Activated B cell treated with CpG ODN at 0.5 μM for 24 hours (primary cell): ENCODE data around the gene ST6GAL1. TPM values are rescaled to one million over a fixed set of nuclear protein-coding genes. Genes with fewer than 3 reads are reported as not detected.
"Not testable (repeated sequence)": the region's sequence is repeated elsewhere in the genome, so short reads cannot be mapped to it uniquely, and the experiment has no call there.

Experiments used
- ATAC-seq: fragments of 200-7000 bp; cut with Tn5 transposase; one replicate; pipeline ENCODE4 v1.10.0; 2021; ENCODE audit warnings: low read depth, mild to moderate bottlenecking, moderate library complexity
- CTCF ChIA-PET: fragments of 350-600 bp; sonication (Branson Sonifier 250); formaldehyde crosslinking; loops from one replicate; lab custom pipeline; 2021; ENCODE audit warnings: antibody characterized with exemption; lab: Charles Lee
- POLR2A ChIA-PET: fragments of 350-600 bp; sonication (Branson Sonifier 250); formaldehyde crosslinking; loops from one replicate; lab custom pipeline; 2021; ENCODE audit warnings: antibody characterized with exemption; lab: Charles Lee
- DNase-seq: peaks from one replicate; pipeline ENCODE4 v3.0.0; 2022
- H3K27ac Mint-ChIP-seq: one replicate; pipeline ENCODE4 v1.8.0; 2020; ENCODE audit warnings: mixed read lengths
- H3K27me3 Mint-ChIP-seq: one replicate; pipeline ENCODE4 v1.8.0; 2021; ENCODE audit warnings: mixed read lengths
- H3K36me3 Mint-ChIP-seq: one replicate; pipeline ENCODE4 v1.8.0; 2021; ENCODE audit warnings: low read depth, mixed read lengths
- H3K4me1 Mint-ChIP-seq: one replicate; pipeline ENCODE4 v1.8.0; 2021; ENCODE audit warnings: mixed read lengths
- H3K4me3 Mint-ChIP-seq: one replicate; pipeline ENCODE4 v1.8.0; 2020; ENCODE audit warnings: mild to moderate bottlenecking, mixed read lengths
- H3K9me3 Mint-ChIP-seq: one replicate; pipeline ENCODE4 v1.8.0; 2020; ENCODE audit warnings: mixed read lengths
- intact Hi-C: fragments of 100-400 bp; cut with micrococcal nuclease; formaldehyde crosslinking; loops from one replicate; pipeline ENCODE4 v1.15.1; 2024
- total RNA-seq: library from RNA; stranded (reverse); gene quantifications from 2 replicates; pipeline ENCODE4 v1.2.3, GENCODE V29; 2022
- TF ChIP-seq, protein P1 (sequence below): fragments of 200-600 bp; IDR thresholded peaks from one replicate; pipeline ENCODE4 v1.8.0; 2022; ENCODE audit warnings: antibody characterized with exemption, mild to moderate bottlenecking

The ST6GAL1 gene
- total RNA-seq, 1 donor from 2014 or later, result 328 TPM

DNA sequence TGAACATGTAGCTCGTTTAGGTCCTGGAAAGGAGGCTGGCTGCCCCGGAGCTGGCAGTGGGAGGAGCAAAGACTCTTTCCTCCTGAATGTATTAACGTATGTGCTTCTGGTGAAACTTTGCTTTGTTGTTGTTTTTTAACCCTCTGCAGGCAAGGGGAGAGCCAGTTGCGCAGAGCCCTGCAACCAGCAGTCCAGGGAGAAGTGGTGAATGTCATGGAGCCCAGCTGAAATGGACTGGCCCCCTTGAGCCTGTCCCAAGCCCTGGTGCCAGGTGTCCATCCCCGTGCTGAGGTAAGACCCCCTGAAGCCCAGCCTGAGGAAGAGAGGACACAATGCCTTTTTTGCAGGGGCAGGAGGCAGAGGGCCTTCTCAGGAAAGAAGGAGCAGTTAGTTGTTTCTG is 33.3 kb downstream of the ST6GAL1 start:
- DNase-seq (no peak), ATAC-seq (no peak)
- Mint-ChIP-seq H3K36me3 (peaks cover 59% of the 10 kb centered on the region), H3K9me3 (no peaks in the 10 kb centered on the region), H3K27ac (peak overlapping the region; percentile 73), H3K4me1 (peaks cover 67% of the 10 kb centered on the region), H3K4me3 (no peak overlapping the region), H3K27me3 (no peaks in the 10 kb centered on the region)
- POLR2A ChIA-PET, result interaction anchor here (1.0 kb wide), 1 partner anchor 11 kb away, joined by 3 read pairs; no protein-coding TSS in a partner anchor
- intact Hi-C loops, result no loop called here
- CTCF ChIA-PET, result no interaction called here
- TF ChIP-seq, protein P1, sequence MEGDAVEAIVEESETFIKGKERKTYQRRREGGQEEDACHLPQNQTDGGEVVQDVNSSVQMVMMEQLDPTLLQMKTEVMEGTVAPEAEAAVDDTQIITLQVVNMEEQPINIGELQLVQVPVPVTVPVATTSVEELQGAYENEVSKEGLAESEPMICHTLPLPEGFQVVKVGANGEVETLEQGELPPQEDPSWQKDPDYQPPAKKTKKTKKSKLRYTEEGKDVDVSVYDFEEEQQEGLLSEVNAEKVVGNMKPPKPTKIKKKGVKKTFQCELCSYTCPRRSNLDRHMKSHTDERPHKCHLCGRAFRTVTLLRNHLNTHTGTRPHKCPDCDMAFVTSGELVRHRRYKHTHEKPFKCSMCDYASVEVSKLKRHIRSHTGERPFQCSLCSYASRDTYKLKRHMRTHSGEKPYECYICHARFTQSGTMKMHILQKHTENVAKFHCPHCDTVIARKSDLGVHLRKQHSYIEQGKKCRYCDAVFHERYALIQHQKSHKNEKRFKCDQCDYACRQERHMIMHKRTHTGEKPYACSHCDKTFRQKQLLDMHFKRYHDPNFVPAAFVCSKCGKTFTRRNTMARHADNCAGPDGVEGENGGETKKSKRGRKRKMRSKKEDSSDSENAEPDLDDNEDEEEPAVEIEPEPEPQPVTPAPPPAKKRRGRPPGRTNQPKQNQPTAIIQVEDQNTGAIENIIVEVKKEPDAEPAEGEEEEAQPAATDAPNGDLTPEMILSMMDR, result no peak

DNA sequence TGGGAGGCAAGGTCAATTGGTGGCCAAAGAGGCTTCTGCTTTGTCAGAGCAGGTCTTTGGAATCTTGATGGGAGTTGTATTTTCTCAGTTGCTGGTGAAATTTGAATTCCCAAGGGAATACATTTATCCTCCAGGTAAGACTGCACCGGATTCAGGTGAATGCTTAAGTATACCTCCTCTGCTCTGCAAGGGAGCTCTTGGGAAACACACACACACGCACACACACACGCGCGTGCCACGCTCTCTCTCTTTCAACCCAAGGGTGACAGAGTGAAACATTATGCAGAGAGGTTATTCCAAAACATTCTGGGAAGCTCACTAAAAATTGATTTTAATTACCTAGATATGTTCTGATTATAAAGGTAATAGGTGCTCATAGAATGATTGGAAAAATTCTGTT is 33.7 kb downstream of the ST6GAL1 start:
- intact Hi-C loops, result no loop called here
- H3K9me3 Mint-ChIP-seq, result no peaks in the 10 kb centered on the region
- peak overlapping the region; percentile 73 for H3K27ac Mint-ChIP-seq
- POLR2A ChIA-PET, result no interaction called here
- H3K36me3 Mint-ChIP-seq, result peaks cover 58% of the 10 kb centered on the region
- ATAC-seq (no peak), DNase-seq (no peak)
- no peak overlapping the region for H3K4me3 Mint-ChIP-seq
- TF ChIP-seq, protein P1, result no peak
- H3K27me3 Mint-ChIP-seq, result no peaks in the 10 kb centered on the region
- CTCF ChIA-PET, result interaction anchor here (0.7 kb wide), 1 partner anchor 67 kb away, joined by 3 read pairs; no protein-coding TSS in a partner anchor
- H3K4me1 Mint-ChIP-seq, result peaks cover 66% of the 10 kb centered on the region

DNA sequence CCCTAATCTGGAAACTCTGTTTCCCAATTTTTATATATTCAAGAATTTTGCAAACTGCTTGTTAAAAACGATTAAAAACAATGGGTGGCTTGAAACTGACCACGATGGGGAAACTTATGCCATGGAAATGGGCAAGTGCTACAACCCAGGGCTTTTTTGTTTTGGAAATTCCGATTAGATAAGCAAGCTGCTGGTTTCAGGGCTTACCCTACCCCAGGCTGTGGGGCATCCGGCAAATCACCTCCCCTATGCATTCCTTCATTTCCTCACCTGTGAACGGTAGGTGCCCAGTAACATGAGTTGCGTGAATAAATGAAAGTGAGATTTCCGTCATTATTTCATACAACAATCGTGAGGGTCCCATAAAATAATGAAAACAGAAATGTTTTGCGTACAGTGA is 34.3 kb downstream of the ST6GAL1 start:
- H3K27ac Mint-ChIP-seq, result peak overlapping the region; percentile 86
- peaks cover 63% of the 10 kb centered on the region for H3K36me3 Mint-ChIP-seq
- H3K27me3 Mint-ChIP-seq, result no peaks in the 10 kb centered on the region
- ChIA-PET POLR2A (interaction anchor here (1.3 kb wide), 1 partner anchor 35 kb away, joined by 3 read pairs; no protein-coding TSS in a partner anchor), CTCF (interaction anchor here (0.7 kb wide), 1 partner anchor 66 kb away, joined by 3 read pairs; no protein-coding TSS in a partner anchor)
- H3K9me3 Mint-ChIP-seq, result no peaks in the 10 kb centered on the region
- intact Hi-C loops, result no loop called here
- ATAC-seq, result no peak
- DNase-seq, result no peak
- TF ChIP-seq, protein P1, result no peak
- H3K4me3 Mint-ChIP-seq, result no peak overlapping the region
- H3K4me1 Mint-ChIP-seq, result peaks cover 64% of the 10 kb centered on the region

DNA sequence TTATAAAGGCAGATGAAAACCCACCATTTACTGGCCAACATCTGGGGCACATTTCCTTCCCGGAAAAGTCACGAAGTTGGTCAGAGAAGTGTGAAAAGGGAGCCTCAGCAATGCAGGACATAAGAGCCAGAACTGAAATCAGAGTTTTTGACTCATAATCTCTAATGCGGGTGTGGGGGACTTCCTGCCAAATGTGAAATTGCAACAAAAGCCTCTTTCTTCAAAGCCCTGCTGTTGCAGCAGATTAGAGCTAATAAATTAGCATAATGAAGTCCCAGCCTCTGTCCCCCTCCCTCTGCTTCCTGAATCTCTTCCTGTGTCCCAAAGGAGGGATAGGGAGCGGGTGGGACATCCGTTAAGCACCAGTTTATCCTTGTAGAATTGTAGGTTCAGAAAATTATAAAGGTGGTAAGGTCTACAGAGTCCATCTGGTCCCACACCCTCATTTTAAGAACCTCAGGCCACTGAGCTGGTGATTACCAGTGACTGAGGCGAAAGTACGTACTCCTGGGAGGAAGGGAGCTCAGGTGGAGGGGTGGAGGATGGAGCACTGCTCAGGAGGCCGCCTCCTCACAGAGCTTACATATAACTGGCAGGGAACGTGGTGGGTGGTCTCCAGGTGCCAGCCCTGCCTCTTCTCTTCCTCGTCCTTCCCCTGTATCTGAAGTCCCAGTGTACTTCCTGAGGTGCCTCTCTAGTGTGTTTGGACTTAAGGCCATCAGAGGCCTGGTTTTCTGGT is 35.0 kb downstream of the ST6GAL1 start:
- H3K27me3 Mint-ChIP-seq, result no peaks in the 10 kb centered on the region
- H3K27ac Mint-ChIP-seq, result peak overlapping the region; percentile 86
- peaks cover 61% of the 10 kb centered on the region for H3K4me1 Mint-ChIP-seq
- ChIA-PET POLR2A (interaction anchor here (1.2 to 1.3 kb wide), 2 partner anchors 16 to 34 kb away, joined by 3 read pairs; no protein-coding TSS in a partner anchor), CTCF (no interaction called here)
- DNase-seq (no peak), ATAC-seq (no peak)
- H3K9me3 Mint-ChIP-seq, result no peaks in the 10 kb centered on the region
- H3K4me3 Mint-ChIP-seq, result no peak overlapping the region
- intact Hi-C loops, result no loop called here
- peaks cover 68% of the 10 kb centered on the region for H3K36me3 Mint-ChIP-seq
- TF ChIP-seq, protein P1, result no peak

- intact Hi-C loops, result no loop called here
- DNase-seq (no peak), ATAC-seq (no peak)
- Mint-ChIP-seq H3K4me1 (peaks cover 59% of the 10 kb centered on the region), H3K36me3 (peaks cover 79% of the 10 kb centered on the region), H3K9me3 (no peaks in the 10 kb centered on the region), H3K4me3 (no peak overlapping the region), H3K27me3 (no peaks in the 10 kb centered on the region), H3K27ac (peak overlapping the region; percentile 86)
- ChIA-PET POLR2A (interaction anchor here (1.0 to 1.5 kb wide), 2 partner anchors 18 to 35 kb away, joined by 3 to 4 read pairs; no protein-coding TSS in a partner anchor), CTCF (no interaction called here)
- TF ChIP-seq, protein P1, result no peak
Measured at GRCh38 chr3:186966406-186966805, 36.1 kb downstream of the ST6GAL1 start.

DNA sequence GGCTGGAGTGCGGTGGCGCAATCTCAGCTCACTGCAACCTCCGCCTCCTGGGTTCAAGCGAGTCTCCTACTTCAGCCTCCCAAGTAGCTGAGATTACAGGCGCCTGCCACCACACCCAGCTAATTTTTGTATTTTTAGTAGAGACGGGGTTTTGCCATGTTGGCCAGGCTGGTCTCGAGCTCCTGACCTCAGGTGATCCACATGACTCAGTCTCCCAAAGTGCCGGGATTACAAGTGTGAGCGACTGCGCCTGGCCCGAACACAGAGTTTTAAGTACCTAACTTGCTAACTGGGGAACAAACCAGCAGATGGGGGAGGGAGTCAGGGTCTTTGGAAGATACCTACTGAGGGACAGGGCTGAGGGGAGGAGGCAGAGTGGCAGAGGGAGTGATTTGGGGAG is 36.9 kb downstream of the ST6GAL1 start:
- CTCF ChIA-PET, intact Hi-C loops, ATAC-seq, H3K9me3 Mint-ChIP-seq, DNase-seq, H3K27me3 Mint-ChIP-seq, H3K4me3 Mint-ChIP-seq: not testable (repeated sequence)
- Mint-ChIP-seq H3K4me1 (peaks cover 53% of the 10 kb centered on the region), H3K36me3 (peaks cover 83% of the 10 kb centered on the region), H3K27ac (peak overlapping the region; percentile 86)
- POLR2A ChIA-PET, result interaction anchor here (1.5 kb wide), 1 partner anchor 17 kb away, joined by 4 read pairs; no protein-coding TSS in a partner anchor
